Esophagus squamous epithelium (tissue), 4 donors: ENCODE data around the gene ATXN1.

Source experiments
- POLR2A ChIP-seq, 4 donors: fragments of 450-650 bp; IDR thresholded peaks; one replicate each; pipeline ENCODE4 v1.6.1; 2017; ENCODE audit warnings: antibody characterized with exemption in 4 of 4, mild to moderate bottlenecking in 4 of 4, moderate library complexity in 3 of 4
- TF ChIP-seq, protein P1 (sequence below), 6 experiments: fragments of 450-650 bp in 4 of 6; fragments of 200-600 bp in 2 of 6; sonication (generic) in 2 of 6; IDR thresholded peaks; one replicate each; pipeline ENCODE4 v1.5.1; 2016 to 2019; ENCODE audit warnings: antibody characterized with exemption in 6 of 6, mild to moderate bottlenecking in 4 of 6, moderate library complexity in 4 of 6

DNA sequence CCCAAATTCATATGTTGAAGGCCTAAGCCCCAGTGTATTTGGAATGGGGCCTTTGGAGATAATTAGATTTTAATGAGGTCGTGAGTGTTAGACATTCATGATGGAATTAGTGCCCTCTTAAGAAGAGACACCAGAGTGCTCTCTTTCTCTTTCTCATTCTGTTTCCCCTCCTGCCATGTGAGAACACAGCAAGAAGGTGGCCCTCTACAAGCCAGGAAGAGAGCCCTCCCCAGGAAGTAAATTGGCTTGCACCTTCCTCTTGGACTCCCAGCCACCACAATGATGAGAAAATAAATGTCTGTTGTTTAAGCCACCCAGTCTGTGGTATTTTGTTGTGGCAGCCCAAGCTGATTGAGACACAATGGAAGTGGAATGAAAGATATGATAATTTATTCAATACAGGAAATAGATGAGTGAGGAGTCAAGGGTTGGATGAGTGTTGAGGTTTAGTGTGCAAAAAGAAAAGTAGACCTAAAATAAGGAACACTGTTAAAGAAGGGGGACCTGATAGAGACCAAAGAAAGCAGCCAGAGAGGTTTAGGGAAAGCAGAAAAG, 25.9 kb upstream of the ATXN1 start:
- TF ChIP-seq, protein P1, sequence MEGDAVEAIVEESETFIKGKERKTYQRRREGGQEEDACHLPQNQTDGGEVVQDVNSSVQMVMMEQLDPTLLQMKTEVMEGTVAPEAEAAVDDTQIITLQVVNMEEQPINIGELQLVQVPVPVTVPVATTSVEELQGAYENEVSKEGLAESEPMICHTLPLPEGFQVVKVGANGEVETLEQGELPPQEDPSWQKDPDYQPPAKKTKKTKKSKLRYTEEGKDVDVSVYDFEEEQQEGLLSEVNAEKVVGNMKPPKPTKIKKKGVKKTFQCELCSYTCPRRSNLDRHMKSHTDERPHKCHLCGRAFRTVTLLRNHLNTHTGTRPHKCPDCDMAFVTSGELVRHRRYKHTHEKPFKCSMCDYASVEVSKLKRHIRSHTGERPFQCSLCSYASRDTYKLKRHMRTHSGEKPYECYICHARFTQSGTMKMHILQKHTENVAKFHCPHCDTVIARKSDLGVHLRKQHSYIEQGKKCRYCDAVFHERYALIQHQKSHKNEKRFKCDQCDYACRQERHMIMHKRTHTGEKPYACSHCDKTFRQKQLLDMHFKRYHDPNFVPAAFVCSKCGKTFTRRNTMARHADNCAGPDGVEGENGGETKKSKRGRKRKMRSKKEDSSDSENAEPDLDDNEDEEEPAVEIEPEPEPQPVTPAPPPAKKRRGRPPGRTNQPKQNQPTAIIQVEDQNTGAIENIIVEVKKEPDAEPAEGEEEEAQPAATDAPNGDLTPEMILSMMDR (IDR thresholded peaks at IDR 0.05) = no peak
- no peak for TF ChIP-seq POLR2A (IDR thresholded peaks at IDR 0.05)
